Measurements from ENCODE around the gene SPATA31D3.
"Not testable (repeated sequence)": the region's sequence is repeated elsewhere in the genome, so short reads cannot be mapped to it uniquely, and the experiment has no call there.

The SPATA31D3 gene

GRCh38 chr9:81943393-81943792 lies at the start of gene SPATA31D3:
TSS of gene SPATA31D3 (plus strand) at chr9:81943500. CDS start at chr9:81943586, 86 bp downstream.
- DNase-seq: not testable (repeated sequence)

DNA sequence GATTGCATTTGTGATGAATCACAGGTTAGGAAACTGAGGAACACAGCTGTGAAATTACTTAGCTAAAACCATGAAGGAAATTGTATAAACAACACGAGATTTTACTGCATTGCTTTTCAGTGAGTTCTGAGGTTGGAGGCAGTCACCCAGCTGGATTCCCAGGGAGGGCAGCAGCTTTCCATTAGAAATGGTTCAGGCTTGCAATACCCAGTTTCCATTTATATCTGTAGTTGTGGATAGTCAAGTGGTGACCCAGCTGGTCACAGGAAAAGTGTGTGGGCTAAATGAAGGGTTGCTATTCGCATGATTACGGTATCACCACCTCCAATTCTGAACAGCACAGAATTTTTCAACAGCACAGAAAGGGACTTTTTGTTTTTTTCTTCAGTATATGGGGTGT lies 49.4 kb upstream of the SPATA31D3 start:
- no peak for DNase-seq

DNA sequence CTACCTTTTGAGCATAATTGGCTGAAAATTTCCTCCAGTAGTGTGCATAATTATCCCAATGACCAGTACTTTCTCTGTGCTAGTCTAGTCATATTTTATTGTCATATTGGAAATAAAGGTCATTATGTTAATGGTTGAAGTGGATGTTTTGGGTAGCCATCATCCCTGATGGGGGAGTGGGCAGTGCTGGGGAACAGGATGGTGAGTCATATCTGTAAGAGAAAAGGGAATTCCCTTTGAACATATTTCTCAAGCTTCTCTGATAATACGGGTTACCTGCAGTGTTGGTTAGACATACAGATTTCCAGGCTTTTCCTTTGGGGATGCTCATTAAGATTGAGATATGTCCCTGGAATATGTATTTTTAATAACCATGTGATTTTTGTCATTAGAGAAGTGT lies 48.4 kb upstream of the SPATA31D3 start:
- no peak for DNase-seq

GRCh38 chr9:81896070-81896469 lies 47.2 kb upstream of the SPATA31D3 start:
- no peak for DNase-seq

- no peak for DNase-seq
These were observed 44.4 kb upstream of the SPATA31D3 start for GRCh38 chr9:81898851-81899250.

- DNase-seq: no peak
These were observed 41.1 kb upstream of the SPATA31D3 start for GRCh38 chr9:81902196-81902595.

DNA sequence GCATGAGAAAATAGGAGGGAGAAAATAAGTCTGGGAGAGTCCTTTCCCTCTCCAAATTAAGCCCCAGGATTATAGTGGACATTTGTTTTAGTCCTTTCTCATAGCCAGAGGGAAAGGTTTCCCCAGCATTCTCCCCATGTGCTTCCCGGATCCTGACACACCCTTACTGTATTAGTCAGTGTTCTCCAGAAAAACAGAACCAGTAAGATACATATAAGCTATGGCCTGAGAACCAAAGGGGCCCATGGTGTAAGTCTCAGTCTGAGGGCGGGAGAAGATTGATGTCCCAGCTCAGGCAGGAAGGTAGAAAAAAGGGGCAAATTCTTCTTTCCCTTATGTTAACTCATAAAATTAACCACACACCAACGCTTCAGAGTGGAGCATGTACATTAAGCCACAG lies 40.7 kb upstream of the SPATA31D3 start:
- DNase-seq: no peak

DNA sequence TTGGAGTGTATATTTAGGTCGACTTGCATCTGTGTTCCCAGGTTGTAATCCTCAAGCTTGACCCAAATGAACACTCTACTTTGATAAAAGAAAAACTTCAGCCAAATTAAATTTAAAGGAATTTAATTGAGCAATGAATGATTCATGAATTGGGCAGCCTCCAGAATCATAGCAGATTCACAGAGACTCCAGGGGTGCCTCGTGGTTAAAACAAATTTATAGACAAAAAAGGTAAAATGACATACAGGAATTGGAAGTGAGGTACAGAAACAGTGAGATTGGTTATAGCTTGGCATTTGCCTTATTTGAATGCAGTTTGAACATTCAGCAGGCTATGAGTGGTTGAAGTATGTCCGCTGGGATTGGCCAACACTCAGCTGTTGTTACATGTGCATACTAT lies 36.6 kb upstream of the SPATA31D3 start:
- DNase-seq: no peak

GRCh38 chr9:81912135-81912534 lies 31.2 kb upstream of the SPATA31D3 start:
- no peak for DNase-seq

DNA sequence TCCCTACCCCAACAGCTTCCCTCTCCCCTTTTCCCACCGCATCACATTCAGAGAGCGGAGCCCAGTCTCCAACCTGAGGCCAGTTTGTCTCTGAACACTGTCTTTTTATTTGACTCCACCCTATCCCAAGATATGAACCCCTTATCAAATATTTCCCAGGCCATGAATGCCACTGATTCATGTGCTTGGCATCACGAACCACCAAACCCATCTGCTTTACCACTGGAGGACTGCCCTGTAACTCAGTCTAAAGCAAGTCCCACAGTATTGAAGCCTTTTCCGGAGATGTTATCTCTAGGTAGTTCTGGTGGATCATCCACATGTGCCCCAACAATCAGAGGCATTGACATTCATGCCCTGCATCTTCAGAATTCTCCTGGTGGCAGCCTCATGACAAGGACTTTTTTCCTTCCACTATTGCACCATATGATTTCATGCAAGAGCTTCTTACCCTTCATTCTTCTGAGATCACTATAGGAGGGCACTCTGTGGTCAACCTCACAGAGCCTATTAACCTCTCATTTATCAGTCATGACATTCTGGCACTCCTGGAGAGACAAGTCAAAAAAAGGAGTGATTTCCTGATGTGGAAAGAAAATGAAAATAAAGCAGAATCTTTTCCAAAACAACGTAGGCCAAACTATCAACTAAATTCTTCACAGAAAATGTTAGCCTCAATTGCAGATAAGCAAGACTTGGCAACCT lies 27.3 kb upstream of the SPATA31D3 start:
- DNase-seq: no peak

DNA sequence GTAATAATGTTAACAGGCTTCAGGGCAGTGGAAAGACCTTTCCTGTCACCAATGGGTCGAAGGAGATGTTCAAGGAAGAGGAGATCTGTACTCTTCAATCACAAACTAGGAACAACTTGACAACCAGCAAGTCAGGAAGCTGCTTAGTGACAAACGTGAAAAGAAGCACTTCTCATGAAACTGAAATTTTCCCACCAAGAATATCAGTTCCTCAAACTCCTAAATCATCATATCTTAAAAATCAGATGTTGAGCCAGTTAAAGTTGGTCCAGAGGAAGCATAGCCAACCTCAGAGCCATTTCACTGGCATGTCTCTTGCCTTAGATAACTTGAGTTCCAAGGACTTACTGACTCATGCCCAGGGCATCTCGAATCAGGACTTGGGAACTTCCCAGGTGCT lies 24.8 kb upstream of the SPATA31D3 start:
- DNase-seq: not testable (repeated sequence)

DNA sequence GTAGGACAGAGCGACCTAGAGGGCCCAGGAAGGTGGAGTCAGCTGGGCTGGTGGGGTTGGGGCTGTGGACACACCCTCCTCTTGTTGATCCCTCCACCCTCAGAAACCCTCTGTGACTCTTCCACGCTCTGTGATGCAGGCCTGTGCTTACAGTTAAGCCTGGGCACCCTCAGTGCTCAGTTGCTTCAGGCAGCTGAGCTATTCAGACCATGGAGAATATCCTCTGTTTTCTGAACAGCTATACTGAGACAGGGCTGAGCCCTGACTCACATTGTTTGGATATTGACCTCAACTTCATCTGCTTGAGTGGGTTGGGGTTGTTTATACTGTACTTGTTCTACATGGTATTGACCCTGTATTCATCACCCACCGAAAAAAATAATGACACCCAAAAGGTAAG lies 15.0 kb upstream of the SPATA31D3 start, which contains the start of gene SPATA31D4:
TSS of gene SPATA31D4 (plus strand) at position 124 of the 400 bp plus-strand sequence. CDS start at position 210, 86 bp downstream.
- DNase-seq: not testable (repeated sequence)

DNA sequence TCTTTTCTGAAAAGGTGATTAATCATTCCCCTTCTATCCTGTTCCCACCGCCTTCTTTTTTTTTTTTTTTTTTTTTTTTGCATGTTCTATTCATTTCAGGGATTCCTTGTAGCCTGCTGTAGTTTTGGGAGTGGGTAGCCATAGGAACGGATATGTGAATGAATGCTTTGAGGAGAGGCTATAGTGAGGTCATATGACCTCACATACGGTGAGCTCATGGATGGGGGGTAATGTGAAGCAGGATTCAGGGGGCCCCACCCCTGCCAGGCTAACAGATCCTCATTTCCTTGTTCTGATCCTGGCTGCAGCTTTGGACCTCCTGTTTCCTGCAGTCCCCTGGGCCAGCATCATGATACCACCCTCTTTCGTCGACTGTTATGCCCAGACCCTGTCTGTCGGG lies 13.2 kb upstream of the SPATA31D3 start:
- DNase-seq: not testable (repeated sequence)

DNA sequence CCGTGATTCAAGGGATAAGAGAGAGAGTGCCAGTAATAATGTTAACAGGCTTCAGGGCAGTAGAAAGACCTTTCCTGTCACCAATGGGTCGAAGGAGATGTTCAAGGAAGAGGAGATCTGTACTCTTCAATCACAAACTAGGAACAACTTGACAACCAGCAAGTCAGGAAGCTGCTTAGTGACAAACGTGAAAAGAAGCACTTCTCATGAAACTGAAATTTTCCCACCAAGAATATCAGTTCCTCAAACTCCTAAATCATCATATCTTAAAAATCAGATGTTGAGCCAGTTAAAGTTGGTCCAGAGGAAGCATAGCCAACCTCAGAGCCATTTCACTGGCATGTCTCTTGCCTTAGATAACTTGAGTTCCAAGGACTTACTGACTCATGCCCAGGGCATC lies 9.8 kb upstream of the SPATA31D3 start:
- DNase-seq: not testable (repeated sequence)

DNA sequence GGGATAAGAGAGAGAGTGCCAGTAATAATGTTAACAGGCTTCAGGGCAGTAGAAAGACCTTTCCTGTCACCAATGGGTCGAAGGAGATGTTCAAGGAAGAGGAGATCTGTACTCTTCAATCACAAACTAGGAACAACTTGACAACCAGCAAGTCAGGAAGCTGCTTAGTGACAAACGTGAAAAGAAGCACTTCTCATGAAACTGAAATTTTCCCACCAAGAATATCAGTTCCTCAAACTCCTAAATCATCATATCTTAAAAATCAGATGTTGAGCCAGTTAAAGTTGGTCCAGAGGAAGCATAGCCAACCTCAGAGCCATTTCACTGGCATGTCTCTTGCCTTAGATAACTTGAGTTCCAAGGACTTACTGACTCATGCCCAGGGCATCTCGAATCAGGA lies 5.3 kb downstream of the SPATA31D3 start:
- not testable (repeated sequence) for DNase-seq

DNA sequence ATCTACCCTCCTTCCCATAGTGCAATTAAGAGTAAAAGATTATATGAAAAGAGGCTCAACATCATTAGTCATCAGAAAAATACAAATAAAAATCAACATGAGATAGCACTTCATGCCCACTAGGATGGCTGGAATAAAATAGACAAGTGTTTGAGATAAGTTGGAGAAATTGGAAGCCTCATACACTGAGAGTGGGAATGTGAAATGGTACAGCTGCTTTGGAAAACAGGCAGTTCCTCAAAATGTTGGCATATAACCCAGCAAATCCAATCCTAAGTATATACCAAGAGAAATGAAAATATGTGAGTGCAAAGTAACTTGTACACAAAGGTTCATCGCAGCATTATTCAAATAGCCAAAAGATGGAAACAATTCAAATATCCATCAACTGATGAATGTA lies 9.8 kb downstream of the SPATA31D3 start:
- DNase-seq: no peak

GRCh38 chr9:81955625-81956024 lies 12.3 kb downstream of the SPATA31D3 start:
- no peak for DNase-seq

DNA sequence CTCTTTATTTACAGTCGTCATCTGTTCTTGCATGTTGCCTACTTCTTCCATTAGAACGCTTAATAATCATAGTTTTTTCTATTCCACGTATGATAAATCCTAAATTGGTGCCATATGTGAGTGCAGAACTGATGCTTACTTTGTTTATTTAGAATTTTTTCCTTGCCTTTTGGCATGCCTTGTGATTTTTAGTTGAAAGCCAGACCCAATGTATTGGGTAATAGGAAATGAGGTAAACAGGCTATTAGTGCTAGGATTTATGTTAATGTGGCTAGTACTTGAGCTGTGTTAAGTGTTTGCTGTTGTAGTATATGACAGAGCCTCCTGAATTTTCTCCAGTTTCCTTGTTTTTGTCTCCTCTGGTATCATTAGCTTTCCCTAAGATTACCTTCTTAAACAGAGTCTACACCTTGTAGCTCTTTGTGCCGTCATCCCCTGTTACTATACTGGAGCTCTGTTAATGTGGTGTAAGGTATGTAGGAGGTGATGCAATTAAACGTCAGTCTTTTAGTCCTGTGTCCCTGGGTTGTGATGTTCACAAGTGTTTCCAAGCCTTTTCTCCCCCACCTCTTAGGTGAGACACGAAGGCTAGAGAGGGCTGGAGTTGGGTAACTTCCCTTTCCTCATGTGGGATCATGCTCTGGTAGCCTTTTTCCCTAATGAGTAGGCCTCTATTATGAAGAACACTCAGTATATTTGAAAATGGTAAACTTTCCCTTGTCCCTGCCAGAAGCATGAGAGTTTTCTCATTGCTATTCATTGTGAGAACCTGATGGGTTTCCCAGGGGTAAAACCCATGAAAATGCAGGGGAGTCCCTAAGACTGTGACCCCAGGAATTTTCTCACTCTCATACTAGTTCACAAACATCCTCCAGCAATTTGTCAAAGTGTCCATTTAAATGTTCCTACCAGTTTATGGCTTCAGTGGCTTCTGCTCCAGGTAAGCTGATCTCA lies 21.2 kb downstream of the SPATA31D3 start:
- no peak for DNase-seq

GRCh38 chr9:81968026-81968425 lies 24.7 kb downstream of the SPATA31D3 start:
- DNase-seq: no peak

GRCh38 chr9:81969971-81970370 lies 26.7 kb downstream of the SPATA31D3 start:
- no peak for DNase-seq

DNA sequence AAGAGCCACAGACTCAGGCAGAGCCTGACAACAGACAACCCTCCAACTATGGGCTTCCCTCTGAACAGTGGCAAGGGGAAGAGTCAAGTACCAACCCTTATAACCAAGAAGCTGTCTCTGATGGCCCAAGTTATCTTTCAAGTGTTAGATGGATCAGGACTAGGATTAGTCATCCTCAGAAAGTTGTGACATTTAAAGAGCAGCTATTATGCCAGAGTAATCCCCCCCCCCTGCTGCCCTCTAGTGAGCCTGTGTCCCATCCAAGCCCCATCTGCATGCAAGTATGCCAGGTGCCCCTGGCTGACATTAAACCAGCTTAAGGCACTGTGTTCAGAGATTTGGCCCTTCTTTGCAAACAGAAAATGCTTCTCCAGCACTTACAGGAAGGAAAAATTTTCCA lies 28.4 kb downstream of the SPATA31D3 start:
- no peak for DNase-seq

- DNase-seq: no peak
These were observed 31.5 kb downstream of the SPATA31D3 start for GRCh38 chr9:81974764-81975163.

- no peak for DNase-seq
These were observed 33.1 kb downstream of the SPATA31D3 start for GRCh38 chr9:81976351-81976750.

- DNase-seq: no peak
These were observed 35.9 kb downstream of the SPATA31D3 start for GRCh38 chr9:81979196-81979595.

Measured in activated T-cell treated with anti-CD3 and anti-CD28 coated beads, Interleukin-2, amount 50 U/mL, for 48 hours (primary cell).